A549 (cell line): ENCODE data around the gene ZP4.

Experiments
- EP300 ChIP-seq, 2 experiments: fragments of >200 bp; sonication (Bioruptor Twin); formaldehyde crosslinking; IDR thresholded peaks; 2 replicates in 1 of 2; 3 replicates in 1 of 2; pipeline ENCODE4 v1.6.1; 2016 to 2017
- TF ChIP-seq, protein P1 (sequence below): fragments of >200 bp; sonication (Bioruptor Twin); formaldehyde crosslinking; IDR thresholded peaks from 3 replicates; pipeline ENCODE4 v1.5.1; 2016

DNA sequence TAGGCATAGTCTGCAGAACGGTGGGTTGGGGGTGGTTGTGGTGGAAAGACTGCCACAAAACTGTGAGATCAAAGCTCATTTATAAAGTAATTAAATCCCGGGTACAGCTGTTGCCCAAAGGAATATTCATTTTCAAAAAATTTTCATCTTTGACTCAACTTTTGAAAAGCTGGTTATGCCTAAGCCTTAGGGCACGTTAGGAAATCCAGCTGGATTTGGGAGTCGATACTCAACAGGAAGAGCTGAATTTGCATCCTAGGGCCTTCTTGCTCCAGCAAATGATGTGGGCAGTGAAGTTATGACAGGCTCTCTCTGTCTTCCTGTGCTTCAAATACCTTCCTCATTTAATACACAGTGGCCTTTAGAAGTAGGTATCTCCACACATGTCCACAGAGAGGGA, 31.7 kb downstream of the ZP4 start:
- TF ChIP-seq, protein P1, sequence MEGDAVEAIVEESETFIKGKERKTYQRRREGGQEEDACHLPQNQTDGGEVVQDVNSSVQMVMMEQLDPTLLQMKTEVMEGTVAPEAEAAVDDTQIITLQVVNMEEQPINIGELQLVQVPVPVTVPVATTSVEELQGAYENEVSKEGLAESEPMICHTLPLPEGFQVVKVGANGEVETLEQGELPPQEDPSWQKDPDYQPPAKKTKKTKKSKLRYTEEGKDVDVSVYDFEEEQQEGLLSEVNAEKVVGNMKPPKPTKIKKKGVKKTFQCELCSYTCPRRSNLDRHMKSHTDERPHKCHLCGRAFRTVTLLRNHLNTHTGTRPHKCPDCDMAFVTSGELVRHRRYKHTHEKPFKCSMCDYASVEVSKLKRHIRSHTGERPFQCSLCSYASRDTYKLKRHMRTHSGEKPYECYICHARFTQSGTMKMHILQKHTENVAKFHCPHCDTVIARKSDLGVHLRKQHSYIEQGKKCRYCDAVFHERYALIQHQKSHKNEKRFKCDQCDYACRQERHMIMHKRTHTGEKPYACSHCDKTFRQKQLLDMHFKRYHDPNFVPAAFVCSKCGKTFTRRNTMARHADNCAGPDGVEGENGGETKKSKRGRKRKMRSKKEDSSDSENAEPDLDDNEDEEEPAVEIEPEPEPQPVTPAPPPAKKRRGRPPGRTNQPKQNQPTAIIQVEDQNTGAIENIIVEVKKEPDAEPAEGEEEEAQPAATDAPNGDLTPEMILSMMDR, result no peak
- TF ChIP-seq EP300 (IDR thresholded peaks at IDR 0.05), result no peak
